Activated CD4-positive, alpha-beta T cell treated with anti-CD3 and anti-CD28 coated beads, Interleukin-2, amount 50 U/mL, for 48 hours (primary cell): ENCODE results near the gene C20orf141.

Experiments
- DNase-seq, 2 experiments: peaks; one replicate each; pipeline ENCODE4 v3.0.0-alpha.2; 2020

The C20orf141 gene

DNA sequence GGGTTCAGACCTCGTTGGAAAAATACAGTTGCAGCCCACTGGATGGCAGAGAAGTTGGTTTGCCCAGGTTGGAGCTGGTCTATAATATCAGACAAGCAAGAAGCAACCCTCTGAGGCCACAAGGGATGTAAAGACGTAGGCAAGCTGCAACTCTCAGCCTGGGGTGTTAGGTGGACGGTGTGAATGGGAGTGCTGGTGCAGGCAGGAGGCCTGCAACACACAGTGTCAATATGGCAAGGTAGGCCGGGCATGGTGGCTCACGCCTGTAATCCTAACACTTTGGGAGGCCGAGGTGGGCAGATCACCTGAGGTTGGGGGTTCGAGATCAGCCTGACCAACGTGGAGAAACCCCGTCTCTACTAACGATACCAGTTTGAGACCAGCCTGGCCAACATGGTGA is 36.3 kb downstream of the C20orf141 start:
- DNase-seq, result no peak

DNA sequence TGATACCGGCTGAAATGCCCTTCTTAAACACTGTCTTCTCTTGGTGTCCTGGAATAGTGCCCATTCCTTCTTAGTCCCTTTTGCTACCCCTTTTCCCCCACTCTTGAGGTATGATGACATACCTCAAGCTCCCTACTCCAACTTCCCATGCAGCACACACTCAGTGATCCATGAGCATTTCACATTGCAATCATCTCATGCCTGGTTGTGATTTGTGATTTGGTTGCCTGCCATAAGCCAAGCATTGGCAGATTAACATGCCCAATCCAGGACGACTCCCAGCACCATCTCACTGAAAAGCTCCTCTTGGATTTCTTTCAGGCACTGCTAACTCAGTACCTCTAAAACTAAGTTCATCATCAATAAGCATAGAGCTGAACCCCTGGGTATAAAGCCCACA is 43.8 kb downstream of the C20orf141 start:
- no peak for DNase-seq

DNA sequence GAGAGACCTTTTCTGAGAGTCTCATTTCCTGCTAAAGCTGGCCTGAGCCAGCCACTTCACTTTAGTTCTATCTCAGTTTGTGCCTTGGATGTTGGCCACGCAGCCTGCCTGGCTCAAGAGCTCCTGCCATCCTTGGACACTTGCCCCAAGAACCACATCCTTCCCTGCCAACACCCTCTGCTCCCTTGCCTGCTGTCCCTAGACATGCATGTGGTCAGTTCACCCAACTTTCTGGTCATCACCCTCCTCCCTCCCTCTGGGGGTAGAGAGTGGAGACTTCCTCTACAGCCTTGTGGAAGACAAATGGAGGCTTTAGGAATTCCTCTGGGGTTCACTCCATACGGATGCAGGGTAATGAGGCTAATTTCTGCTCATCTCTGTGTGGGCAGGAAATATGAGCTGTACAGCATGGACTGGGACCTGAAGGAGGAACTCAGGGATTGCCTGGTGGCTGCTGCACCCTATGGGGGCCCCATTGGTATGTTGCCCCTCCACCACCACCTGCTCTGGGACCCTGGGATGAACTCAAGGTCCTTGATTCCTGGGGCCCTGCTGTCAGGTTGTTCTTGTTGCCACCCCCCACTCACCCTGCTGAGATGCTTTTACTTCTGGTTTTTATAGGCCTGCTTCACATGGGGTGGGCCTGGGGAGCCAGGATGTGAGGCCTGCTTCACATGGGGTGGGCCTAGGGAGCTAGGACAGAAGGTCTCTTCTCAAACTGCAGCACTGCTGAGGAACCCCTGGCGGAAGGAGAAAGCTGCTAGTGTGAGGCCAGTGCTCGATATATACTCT is 44.7 kb downstream of the C20orf141 start:
- DNase-seq, result no peak

DNA sequence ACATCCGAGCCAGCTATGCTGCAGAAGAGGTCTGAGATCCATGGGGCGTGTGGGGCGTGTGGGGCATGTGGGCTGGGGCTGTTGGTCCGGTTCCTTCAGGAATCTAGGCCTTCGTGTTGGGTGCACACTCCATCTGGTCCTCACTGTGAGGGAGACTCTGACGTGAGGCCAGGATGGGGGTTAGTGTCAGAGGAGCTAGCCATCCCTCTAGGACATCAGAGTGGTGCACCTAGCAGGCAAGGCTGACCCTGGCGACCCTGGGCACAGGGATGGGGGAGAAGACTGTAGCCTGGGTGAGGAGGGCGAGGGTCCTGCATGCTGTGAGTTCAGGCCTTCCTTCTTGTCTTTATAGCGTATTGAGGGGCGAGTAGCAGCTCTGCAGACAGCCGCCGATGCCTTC is 49.8 kb downstream of the C20orf141 start:
- DNase-seq, result no peak

DNA sequence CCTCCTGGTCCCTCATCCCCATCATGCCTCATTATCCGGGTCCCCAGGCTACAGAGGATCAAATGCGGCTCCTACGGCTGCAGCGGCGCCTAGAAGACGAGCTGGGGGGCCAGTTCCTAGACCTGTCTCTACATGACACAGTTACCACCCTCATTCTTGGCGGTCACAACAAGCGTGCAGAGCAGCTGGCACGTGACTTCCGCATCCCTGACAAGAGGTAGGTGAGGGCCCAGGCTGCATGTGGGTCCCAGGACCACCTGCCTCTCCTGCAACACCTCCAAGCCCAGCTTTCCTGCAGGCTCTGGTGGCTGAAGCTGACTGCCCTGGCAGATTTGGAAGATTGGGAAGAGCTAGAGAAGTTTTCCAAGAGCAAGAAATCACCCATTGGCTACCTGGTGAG is 50.3 kb downstream of the C20orf141 start:
- no peak for DNase-seq
